Hippocampal formation (tissue), 2 donors: ENCODE data around the gene PLVAP.

Source experiments
- DNase-seq, 2 donors: peaks; one replicate each; lab custom pipeline; 2025; lab: John Stamatoyannopoulos, UW

Gene PLVAP

GRCh38 chr19:17357078-17357666, 20.0 kb downstream of the PLVAP start:
- DNase-seq: no peak

- no peak for DNase-seq
Measured at GRCh38 chr19:17353386-17353785, 23.8 kb downstream of the PLVAP start.

DNA sequence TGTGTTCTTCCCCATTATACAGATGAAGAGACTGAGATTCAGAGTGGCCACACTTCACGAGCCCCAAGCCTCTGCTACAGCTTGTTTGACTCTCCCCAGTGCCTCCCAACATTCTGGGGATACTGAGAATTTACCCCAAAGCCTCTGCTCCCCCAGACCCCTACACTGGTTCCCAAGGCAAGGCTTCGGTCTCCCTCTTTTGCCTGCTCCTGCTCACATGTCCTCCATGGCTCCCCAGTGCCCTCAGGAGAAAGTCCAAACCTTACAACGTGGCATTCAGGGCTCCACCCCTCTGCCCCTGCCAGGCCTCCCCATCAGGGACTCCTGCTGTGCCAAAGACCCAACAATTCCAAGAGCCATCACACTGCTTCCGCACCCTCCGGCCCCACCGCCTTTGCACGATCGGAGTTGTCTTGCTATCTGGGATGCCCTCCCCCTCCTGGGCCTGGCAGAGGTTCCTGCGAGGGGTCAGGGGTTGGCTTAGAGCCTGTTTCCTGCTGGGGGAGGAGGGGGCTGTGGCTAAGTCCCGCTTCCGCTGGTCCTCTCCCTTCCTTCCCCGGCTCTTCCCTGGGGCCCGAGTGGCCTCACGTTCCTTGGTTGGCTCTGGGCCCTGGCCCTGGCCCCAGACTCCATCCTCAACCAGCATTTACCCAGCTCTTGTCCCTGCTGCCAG, 24.4 kb downstream of the PLVAP start:
- no peak for DNase-seq

- no peak for DNase-seq
Measured at GRCh38 chr19:17351815-17352435, 25.2 kb downstream of the PLVAP start.

DNA sequence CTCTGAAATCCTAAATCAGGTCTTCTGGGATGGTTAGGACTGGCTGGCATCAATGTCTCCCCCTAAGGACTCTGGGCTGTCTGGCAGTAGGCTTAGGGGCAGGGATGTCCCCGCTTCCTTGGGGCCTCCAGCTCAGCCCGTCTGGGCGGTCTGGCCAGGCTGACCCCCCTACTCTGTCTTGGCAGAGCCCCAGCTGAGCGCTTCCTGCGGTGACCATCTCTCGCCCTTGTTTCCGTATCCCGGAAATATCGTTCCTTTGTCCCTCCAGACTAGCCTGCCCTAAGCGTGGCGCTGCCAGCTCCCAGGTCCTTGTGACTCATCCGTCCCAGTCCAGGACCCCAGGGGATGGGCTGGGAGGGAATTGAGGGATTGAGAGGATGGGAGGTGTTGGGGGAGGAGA, 28.4 kb downstream of the PLVAP start:
- DNase-seq: no peak

DNA sequence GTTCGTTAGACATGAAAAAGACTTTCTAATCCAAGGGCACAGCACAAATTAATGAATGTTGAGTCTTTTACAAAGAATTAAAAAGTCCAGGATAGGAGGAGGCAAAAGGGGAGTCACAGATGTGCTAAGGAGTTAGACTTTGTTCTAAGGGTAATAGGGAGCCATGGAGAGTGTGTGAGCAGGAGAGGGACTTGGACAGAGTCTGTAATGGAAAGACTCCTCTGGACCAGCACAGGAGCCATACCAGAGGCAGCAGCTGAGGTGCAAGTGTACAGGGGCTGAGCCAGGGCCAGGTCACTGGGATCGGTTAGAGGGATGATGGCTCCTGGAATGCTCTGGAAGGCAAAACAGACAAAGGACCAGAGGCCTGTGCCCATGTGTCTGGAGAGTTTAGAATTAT, 29.3 kb downstream of the PLVAP start:
- no peak for DNase-seq

- no peak for DNase-seq
Measured at GRCh38 chr19:17347361-17347760, 29.8 kb downstream of the PLVAP start.

DNA sequence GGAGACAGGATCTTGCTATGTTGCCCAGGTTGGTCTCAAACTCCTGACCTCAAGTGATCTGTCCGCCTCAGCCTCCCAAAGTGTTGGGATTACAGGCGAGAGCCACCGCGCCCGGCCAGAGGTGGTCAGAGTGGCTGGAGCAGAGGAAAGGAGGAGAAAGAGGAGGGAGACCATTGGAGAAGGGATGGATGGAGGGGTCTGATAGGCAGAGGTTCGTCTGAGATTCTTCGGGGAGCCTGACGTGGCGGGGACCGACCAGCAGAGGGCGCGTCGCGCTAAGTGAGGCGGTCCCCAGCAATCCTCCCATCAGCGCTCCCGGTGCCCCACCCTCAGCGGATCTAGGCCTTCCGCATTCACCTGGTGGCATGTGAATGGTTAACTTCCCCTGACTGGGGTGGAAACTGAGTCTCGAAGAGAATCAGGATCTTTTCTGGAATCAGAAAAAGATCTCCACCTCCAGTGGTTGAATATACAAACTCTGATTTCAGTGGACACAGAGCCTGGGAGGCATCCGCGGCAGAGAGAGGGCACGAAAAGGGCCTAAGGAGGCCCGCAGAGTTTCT, 31.0 kb downstream of the PLVAP start:
- peak; percentile 16 to 64 for DNase-seq

- no peak for DNase-seq
Measured at GRCh38 chr19:17341845-17342244, 35.3 kb downstream of the PLVAP start.

- DNase-seq: no peak
Measured at GRCh38 chr19:17341386-17341785, 35.8 kb downstream of the PLVAP start.

DNA sequence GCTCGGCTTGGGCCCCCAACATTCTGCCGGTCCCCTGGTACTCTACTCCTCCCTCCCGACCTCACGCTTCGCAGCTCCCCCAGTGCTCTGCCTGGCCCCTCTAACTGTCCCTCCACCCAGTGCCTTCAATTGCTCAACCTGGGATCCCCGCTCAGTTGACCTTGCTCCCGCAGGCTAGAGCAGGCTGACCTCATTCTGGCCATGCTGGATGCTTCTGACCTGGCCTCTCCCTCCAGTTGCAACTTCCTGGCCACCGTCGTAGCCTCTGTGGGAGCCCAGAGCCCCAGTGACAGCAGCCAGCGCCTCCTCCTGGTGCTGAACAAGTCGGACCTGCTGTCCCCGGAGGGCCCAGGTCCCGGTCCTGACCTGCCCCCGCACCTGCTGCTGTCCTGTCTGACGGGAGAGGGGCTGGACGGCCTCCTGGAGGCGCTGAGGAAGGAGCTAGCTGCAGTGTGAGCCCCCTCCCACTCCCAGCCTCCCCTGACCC, 36.2 kb downstream of the PLVAP start:
- no peak for DNase-seq

- no peak for DNase-seq
Measured at GRCh38 chr19:17340302-17340870, 36.8 kb downstream of the PLVAP start.

- DNase-seq: no peak
Measured at GRCh38 chr19:17339088-17339741, 37.9 kb downstream of the PLVAP start.

- DNase-seq: no peak
Measured at GRCh38 chr19:17338433-17339078, 38.6 kb downstream of the PLVAP start.

GRCh38 chr19:17337675-17338432, 39.3 kb downstream of the PLVAP start:
- no peak for DNase-seq

DNA sequence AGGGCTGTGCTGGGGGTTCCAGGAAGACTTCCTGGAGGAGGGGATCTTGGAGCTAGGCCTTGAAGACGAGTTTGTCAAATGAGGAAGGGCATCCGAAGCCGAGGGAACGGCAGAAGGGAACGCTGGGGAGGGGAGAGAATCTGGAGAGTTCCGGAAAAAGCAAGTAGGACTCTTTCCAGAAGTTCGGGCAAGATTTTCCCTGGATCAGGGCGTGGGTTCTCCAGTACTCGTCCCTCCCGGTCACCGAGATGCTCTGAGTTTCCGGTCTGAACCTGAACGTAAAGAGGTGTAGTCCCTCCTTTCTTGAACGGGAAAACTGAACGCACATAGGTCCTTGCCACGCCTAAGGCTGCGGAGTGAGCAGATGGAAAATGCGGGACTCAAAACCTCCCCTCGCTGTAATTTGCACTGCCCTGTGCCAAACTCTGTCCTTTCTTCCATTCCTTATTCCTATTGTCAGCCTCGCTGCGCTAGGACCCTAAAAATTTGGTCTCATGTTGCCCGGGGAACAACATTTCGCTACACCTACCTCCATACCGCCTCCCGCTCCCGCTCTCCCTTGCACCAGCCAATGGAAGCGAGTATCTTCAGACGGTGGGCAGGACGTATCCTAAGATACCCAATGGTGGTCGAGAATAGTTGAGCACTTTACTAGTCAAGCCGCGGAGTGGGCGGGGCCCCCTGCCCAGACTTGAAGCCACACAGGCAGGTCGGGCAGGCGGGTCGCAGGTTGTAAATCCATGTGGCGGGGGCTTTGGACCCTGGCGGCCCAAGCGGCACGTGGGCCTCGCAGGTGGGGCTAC, 40.1 kb downstream of the PLVAP start, which contains the start of gene GTPBP3:
TSS of gene GTPBP3 (plus strand) at position 682 of the 803 bp plus-strand sequence. CDS start at position 741, 59 bp downstream.
- peak; percentile 94 to 99 for DNase-seq

DNA sequence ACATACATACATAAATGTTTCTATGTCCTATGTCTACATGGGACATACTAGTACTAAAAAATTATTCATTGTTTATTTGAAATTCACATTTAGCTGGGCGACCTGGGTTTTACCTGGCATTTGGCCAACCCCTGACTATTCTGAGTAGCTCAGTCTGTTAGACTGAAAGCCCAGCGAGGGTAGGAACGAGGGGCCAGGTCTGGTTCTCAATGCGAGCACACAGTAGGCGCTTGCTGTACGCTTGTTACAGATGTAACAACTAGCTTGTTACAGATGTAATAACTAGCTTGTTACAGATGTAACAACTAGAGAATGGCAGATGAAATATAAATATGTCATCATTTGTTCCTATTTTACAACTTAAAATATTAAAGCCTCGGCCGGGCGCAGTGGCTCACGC, 41.6 kb downstream of the PLVAP start:
- DNase-seq: no peak

GRCh38 chr19:17334414-17335409, 42.4 kb downstream of the PLVAP start, which contains the start of gene ANO8:
ANO8 (minus strand) TSS chr19:17334855; CDS start chr19:17334670, 185 bp downstream.
- peak; percentile 91 to 96 for DNase-seq
